H9 (cell line): Measurements from ENCODE around the gene OGFOD3. TPM values are rescaled to one million over a fixed set of nuclear protein-coding genes. Genes with fewer than 3 reads are reported as not detected.

Experiments used
- DNase-seq: peaks from one replicate; pipeline ENCODE4 v3.0.0-alpha.2; 2017
- H2AFZ ChIP-seq: one replicate; pipeline ENCODE4 v1.6.1; 2013; ENCODE audit warnings: mild to moderate bottlenecking, low read length, control low read depth, moderate library complexity
- H2AK5ac ChIP-seq: 2 replicates; pipeline ENCODE4 v1.6.1; 2013; ENCODE audit warnings: low read length, control low read depth, mixed read lengths; ENCODE audit not compliant: insufficient read length
- H2BK120ac ChIP-seq: one replicate; pipeline ENCODE4 v1.6.1; 2013; ENCODE audit warnings: low read depth, mild to moderate bottlenecking, low read length, control low read depth, inconsistent platforms; ENCODE audit not compliant: poor library complexity, severe bottlenecking
- H2BK12ac ChIP-seq: 2 replicates; pipeline ENCODE4 v1.6.1; 2013; ENCODE audit warnings: low read length, control low read depth, mixed read lengths, low read depth; ENCODE audit not compliant: insufficient read length
- H2BK15ac ChIP-seq: 2 replicates; pipeline ENCODE4 v1.6.1; 2013; ENCODE audit warnings: low read depth, low read length, control low read depth
- H2BK20ac ChIP-seq: one replicate; pipeline ENCODE4 v1.6.1; 2013; ENCODE audit warnings: low read depth, mild to moderate bottlenecking, low read length, control low read depth, inconsistent platforms; ENCODE audit not compliant: poor library complexity, severe bottlenecking
- H2BK5ac ChIP-seq: 2 replicates; pipeline ENCODE4 v1.6.1; 2013; ENCODE audit warnings: low read length, control low read depth, mixed read lengths; ENCODE audit not compliant: insufficient read length
- H3K14ac ChIP-seq: 2 replicates; pipeline ENCODE4 v1.6.1; 2013; ENCODE audit warnings: low read length, control low read depth; ENCODE audit not compliant: insufficient read depth
- H3K18ac ChIP-seq: 2 replicates; pipeline ENCODE4 v1.6.1; 2013; ENCODE audit warnings: low read depth, mild to moderate bottlenecking, mixed read lengths, low read length, control low read depth; ENCODE audit not compliant: insufficient read length
- H3K23ac ChIP-seq: 2 replicates; pipeline ENCODE4 v1.6.1; 2013; ENCODE audit warnings: low read length, control low read depth, mixed read lengths, low read depth; ENCODE audit not compliant: insufficient read length
- H3K23me2 ChIP-seq: 2 replicates; pipeline ENCODE4 v1.6.1; 2013; ENCODE audit warnings: low read depth, mild to moderate bottlenecking, mixed read lengths, low read length, control low read depth; ENCODE audit not compliant: insufficient read length, poor library complexity, severe bottlenecking
- H3K27ac ChIP-seq: 2 replicates; pipeline ENCODE4 v1.5.1; 2013; ENCODE audit warnings: low read length, control low read depth, mixed read lengths, low read depth; ENCODE audit not compliant: insufficient read length
- H3K27me3 ChIP-seq: 2 replicates; pipeline ENCODE4 v1.6.1; 2013; ENCODE audit warnings: low read length, control low read depth, inconsistent platforms; ENCODE audit not compliant: insufficient read depth
- H3K4ac ChIP-seq: 2 replicates; pipeline ENCODE4 v1.6.1; 2013; ENCODE audit warnings: low read depth, mild to moderate bottlenecking, control low read depth, inconsistent platforms, low read length, moderate library complexity
- H3K4me1 ChIP-seq: 2 replicates; pipeline ENCODE4 v1.6.1; 2013; ENCODE audit warnings: low read length, control low read depth, inconsistent platforms; ENCODE audit not compliant: insufficient read depth
- H3K4me2 ChIP-seq: 2 replicates; pipeline ENCODE4 v1.6.1; 2013; ENCODE audit warnings: low read length, control low read depth, mixed read lengths; ENCODE audit not compliant: insufficient read length, insufficient read depth
- H3K56ac ChIP-seq: 2 replicates; pipeline ENCODE4 v1.6.1; 2013; ENCODE audit warnings: low read depth, mild to moderate bottlenecking, mixed read lengths, low read length, control low read depth; ENCODE audit not compliant: insufficient read length
- H3K79me1 ChIP-seq: 2 replicates; pipeline ENCODE4 v1.6.1; 2013; ENCODE audit warnings: low read depth, mild to moderate bottlenecking, moderate library complexity, low read length, control low read depth, inconsistent platforms; ENCODE audit not compliant: insufficient read depth, poor library complexity, severe bottlenecking
- H3K79me2 ChIP-seq: 2 replicates; pipeline ENCODE4 v1.6.1; 2013; ENCODE audit warnings: low read length, control low read depth, inconsistent platforms; ENCODE audit not compliant: insufficient read depth
- H3K9ac ChIP-seq: 2 replicates; pipeline ENCODE4 v1.6.1; 2013; ENCODE audit warnings: low read length, control low read depth, mixed read lengths; ENCODE audit not compliant: insufficient read length; ENCODE audit errors: extremely low read depth
- H3K9me3 ChIP-seq: one replicate; pipeline ENCODE4 v1.6.1; 2013; ENCODE audit warnings: low read depth, low read length, inconsistent platforms; ENCODE audit not compliant: control insufficient read depth
- H3T11ph ChIP-seq: one replicate; pipeline ENCODE4 v1.6.1; 2013; ENCODE audit warnings: mild to moderate bottlenecking, low read length, control low read depth, inconsistent platforms
- H4K20me1 ChIP-seq: one replicate; pipeline ENCODE4 v1.6.1; 2013; ENCODE audit not compliant: control insufficient read depth, insufficient read length, insufficient read depth
- H4K5ac ChIP-seq: 2 replicates; pipeline ENCODE4 v1.6.1; 2013; ENCODE audit warnings: low read depth, mild to moderate bottlenecking, mixed read lengths, low read length, control low read depth; ENCODE audit not compliant: insufficient read length
- H4K8ac ChIP-seq: replicated peaks from 2 replicates; pipeline ENCODE4 v1.6.1; 2013; ENCODE audit warnings: low read length, control low read depth, mixed read lengths, low read depth; ENCODE audit not compliant: insufficient read length
- H4K91ac ChIP-seq: 2 replicates; pipeline ENCODE4 v1.6.1; 2013; ENCODE audit warnings: low read depth, mild to moderate bottlenecking, moderate library complexity, mixed read lengths, low read length, control low read depth; ENCODE audit not compliant: insufficient read length
- H3K27ac Mint-ChIP-seq, 3 experiments: 2 replicates in 2 of 3; 3 replicates in 1 of 3; pipeline ENCODE4 v1.8.0; 2020 to 2021; ENCODE audit warnings: mixed read lengths in 3 of 3, mild to moderate bottlenecking in 1 of 3, moderate library complexity in 1 of 3
- H3K27me3 Mint-ChIP-seq: 2 replicates; pipeline ENCODE4 v1.8.0; 2021; ENCODE audit warnings: low read depth, mild to moderate bottlenecking, moderate library complexity, mixed read lengths
- H3K36me3 Mint-ChIP-seq, 3 experiments: 2 replicates in 2 of 3; 3 replicates in 1 of 3; pipeline ENCODE4 v1.8.0; 2020 to 2021; ENCODE audit warnings: low read depth in 3 of 3, mixed read lengths in 3 of 3; ENCODE audit not compliant: insufficient read depth in 1 of 3
- H3K4me1 Mint-ChIP-seq, 2 experiments: 2 replicates each; pipeline ENCODE4 v1.8.0; 2020; ENCODE audit warnings: mixed read lengths in 2 of 2
- H3K4me3 Mint-ChIP-seq, 2 experiments: 2 replicates in 1 of 2; 3 replicates in 1 of 2; pipeline ENCODE4 v1.8.0; 2020 to 2021; ENCODE audit warnings: mild to moderate bottlenecking in 2 of 2, mixed read lengths in 2 of 2, moderate library complexity in 1 of 2
- H3K9me3 Mint-ChIP-seq, 2 experiments: 2 replicates in 1 of 2; 3 replicates in 1 of 2; pipeline ENCODE4 v1.8.0; 2020; ENCODE audit warnings: mild to moderate bottlenecking in 2 of 2, mixed read lengths in 2 of 2, moderate library complexity in 1 of 2
- CTCF ChIP-seq: fragments of 200-600 bp; sonication (generic); conservative IDR thresholded peaks from 3 replicates; pipeline ENCODE4 v1.8.0; 2021; ENCODE audit warnings: antibody characterized with exemption, mild to moderate bottlenecking
- WGBS: extraction: QIAGEN DNeasy Blood & Tissue Kit; methylation state at CpG from one replicate; pipeline ENCODE4 v1.1.7; 2013; ENCODE audit warnings: missing lambda C conversion rate, low lambda C conversion rate, mixed read lengths; ENCODE audit not compliant: insufficient read length; ENCODE audit errors: extremely low coverage; 5-methylcytosine and 5-hydroxymethylcytosine counted together
- total RNA-seq: library from RNA; stranded (reverse); gene quantifications from 2 replicates; pipeline ENCODE4 v1.2.1, GENCODE V29; 2021

Gene OGFOD3
- total RNA-seq, 1 experiment from 2014 or later: 27.8 TPM

- H3K27ac Mint-ChIP-seq: no peak overlapping the region
- H3K27me3 Mint-ChIP-seq: no peaks in the 10 kb centered on the region
- DNase-seq: no peak
- H3K14ac ChIP-seq: no peak overlapping the region
- H2BK15ac ChIP-seq: no peak overlapping the region
- H3K23me2 ChIP-seq: no peaks in the 10 kb centered on the region
- H3K4me1 Mint-ChIP-seq: no peaks in the 10 kb centered on the region; a peak in 1 of 4 replicates
- no peak overlapping the region for H4K5ac ChIP-seq
- H3K18ac ChIP-seq: no peak overlapping the region
- no peak overlapping the region for H2BK20ac ChIP-seq
- no peaks in the 10 kb centered on the region for H3K79me1 ChIP-seq
- H3K4ac ChIP-seq: no peak overlapping the region
- H4K20me1 ChIP-seq: no peaks in the 10 kb centered on the region
- H3K4me2 ChIP-seq: no peak overlapping the region
- H2BK120ac ChIP-seq: no peak overlapping the region
- H3K27ac ChIP-seq: no peak overlapping the region
- no peaks in the 10 kb centered on the region for H3K9me3 ChIP-seq
- no peak overlapping the region for H3K56ac ChIP-seq
- no peak overlapping the region for H2BK5ac ChIP-seq
- H3K9ac ChIP-seq: no peak overlapping the region
- H3K23ac ChIP-seq: no peak overlapping the region
- H4K8ac ChIP-seq: no peak overlapping the region
- no peak overlapping the region for H3T11ph ChIP-seq
- no peak overlapping the region for H2AFZ ChIP-seq
- TF ChIP-seq CTCF: no peak
- H3K4me3 Mint-ChIP-seq: no peak overlapping the region
- WGBS: no CpG with 5 or more reads among the region's 7 CpGs
- no peaks in the 10 kb centered on the region for H3K79me2 ChIP-seq
- no peaks in the 10 kb centered on the region for H3K27me3 ChIP-seq
- no peaks in the 10 kb centered on the region for H3K4me1 ChIP-seq
- no peaks in the 10 kb centered on the region for H3K9me3 Mint-ChIP-seq
- H3K36me3 Mint-ChIP-seq: peaks cover 4 to 28% (median 18%) of the 10 kb centered on the region in 3 experiments
- no peak overlapping the region for H4K91ac ChIP-seq
- H2AK5ac ChIP-seq: no peak overlapping the region
- no peak overlapping the region for H2BK12ac ChIP-seq
Measured at GRCh38 chr17:82402865-82403264, 15.5 kb downstream of the OGFOD3 start.
